OCI-LY3 (cell line): Measurements from ENCODE around the gene TMEM183A.

Source experiments
- H2AFZ ChIP-seq: fragments of 200-600, 300-600 bp; shearing (Covaris generic); 2 replicates; pipeline ENCODE4 v1.6.0; 2014; ENCODE audit warnings: antibody characterized with exemption, low read depth, low read length
- H3K27ac ChIP-seq: fragments of 200-600, 300-600 bp; sonication (generic); 2 replicates; pipeline ENCODE4 v1.5.1; 2014; ENCODE audit warnings: mild to moderate bottlenecking, low read length, moderate library complexity, mixed read lengths
- H3K27me3 ChIP-seq: fragments of 200-600, 300-600 bp; sonication (generic); 2 replicates; pipeline ENCODE4 v1.6.1; 2014; ENCODE audit warnings: low read depth, low read length, mixed read lengths
- H3K36me3 ChIP-seq: fragments of 200-600, 300-600 bp; sonication (generic); replicated peaks from 2 replicates; pipeline ENCODE3; 2014; ENCODE audit warnings: low read depth, low read length, mixed read lengths
- H3K4me1 ChIP-seq: fragments of 300-600, 200-600 bp; sonication (generic); 2 replicates; pipeline ENCODE4 v1.6.1; 2014; ENCODE audit warnings: low read length, mixed read lengths
- H3K4me2 ChIP-seq: fragments of 200-600, 300-600 bp; sonication (generic); 2 replicates; pipeline ENCODE4 v1.6.1; 2014; ENCODE audit warnings: low read length, mixed read lengths
- H3K4me3 ChIP-seq: fragments of 300-600, 200-600 bp; sonication (generic); 2 replicates; pipeline ENCODE4 v1.5.1; 2014; ENCODE audit warnings: antibody characterized with exemption, mild to moderate bottlenecking, low read length, moderate library complexity
- H3K79me2 ChIP-seq: fragments of 300-600, 200-600 bp; shearing (Covaris generic); 2 replicates; pipeline ENCODE4 v1.6.1; 2014; ENCODE audit warnings: mild to moderate bottlenecking, low read length, mixed read lengths
- H3K9ac ChIP-seq: fragments of 300-600, 200-600 bp; shearing (Covaris generic); 2 replicates; pipeline ENCODE4 v1.6.0; 2014; ENCODE audit warnings: mild to moderate bottlenecking, low read length, moderate library complexity
- H3K9me3 ChIP-seq: fragments of 200-600, 300-600 bp; shearing (Covaris generic); 2 replicates; pipeline ENCODE4 v1.6.1; 2014; ENCODE audit warnings: low read length, mixed read lengths; ENCODE audit not compliant: insufficient read depth
- H4K20me1 ChIP-seq: fragments of 200-600, 300-600 bp; sonication (generic); 2 replicates; pipeline ENCODE4 v1.6.1; 2016; ENCODE audit warnings: low read length, mixed read lengths; ENCODE audit not compliant: insufficient read depth
- CTCF ChIP-seq: fragments of 200-600, 300-600 bp; sonication (generic); IDR thresholded peaks from 2 replicates; pipeline ENCODE4 v1.5.1; 2014; ENCODE audit warnings: antibody characterized with exemption, low read length, low read depth
- EZH2phosphoT487 ChIP-seq: fragments of 200-600 bp; shearing (Covaris generic); IDR thresholded peaks from 2 replicates; pipeline ENCODE4 v1.6.1; 2018; ENCODE audit warnings: antibody characterized with exemption, mixed run types, low read depth

Gene TMEM183A

GRCh38 chr1:203036537-203036936, 29.4 kb downstream of the TMEM183A start:
- Histone ChIP-seq H3K9me3 (no peaks in the 10 kb centered on the region), H3K79me2 (no peaks in the 10 kb centered on the region), H3K4me1 (peaks cover 12% of the 10 kb centered on the region), H2AFZ (no peak overlapping the region), H3K4me3 (no peak overlapping the region), H3K27ac (no peak overlapping the region), H3K9ac (no peak overlapping the region), H3K4me2 (no peak overlapping the region), H3K27me3 (peaks cover 14% of the 10 kb centered on the region), H4K20me1 (no peaks in the 10 kb centered on the region), H3K36me3 (no peaks in the 10 kb centered on the region)
- TF ChIP-seq CTCF (no peak), EZH2phosphoT487 (no peak)

GRCh38 chr1:203037509-203038190, 30.5 kb downstream of the TMEM183A start:
- Histone ChIP-seq H3K4me2 (no peak overlapping the region), H3K9me3 (no peaks in the 10 kb centered on the region), H3K4me1 (peaks cover 12% of the 10 kb centered on the region), H3K4me3 (no peak overlapping the region), H2AFZ (no peak overlapping the region), H4K20me1 (no peaks in the 10 kb centered on the region), H3K9ac (no peak overlapping the region), H3K27ac (no peak overlapping the region), H3K36me3 (no peaks in the 10 kb centered on the region), H3K79me2 (no peaks in the 10 kb centered on the region), H3K27me3 (peaks cover 14% of the 10 kb centered on the region)
- no peak for TF ChIP-seq EZH2phosphoT487
- TF ChIP-seq CTCF = no peak

GRCh38 chr1:203038217-203038741, 31.1 kb downstream of the TMEM183A start:
- no peak overlapping the region for H3K4me2 ChIP-seq
- H2AFZ ChIP-seq = no peak overlapping the region
- H3K27ac ChIP-seq = no peak overlapping the region
- H3K4me1 ChIP-seq = peaks cover 12% of the 10 kb centered on the region
- H4K20me1 ChIP-seq = no peaks in the 10 kb centered on the region
- no peak overlapping the region for H3K4me3 ChIP-seq
- peaks cover 17% of the 10 kb centered on the region for H3K27me3 ChIP-seq
- no peak for TF ChIP-seq EZH2phosphoT487
- TF ChIP-seq CTCF = no peak
- H3K36me3 ChIP-seq = no peaks in the 10 kb centered on the region
- no peaks in the 10 kb centered on the region for H3K9me3 ChIP-seq
- no peak overlapping the region for H3K9ac ChIP-seq
- no peaks in the 10 kb centered on the region for H3K79me2 ChIP-seq

GRCh38 chr1:203038891-203039608, 31.9 kb downstream of the TMEM183A start:
- H2AFZ ChIP-seq = no peak overlapping the region
- TF ChIP-seq EZH2phosphoT487 = no peak
- TF ChIP-seq CTCF = peak; percentile 99
- H3K9me3 ChIP-seq = no peaks in the 10 kb centered on the region
- no peak overlapping the region for H3K4me2 ChIP-seq
- H3K27me3 ChIP-seq = peaks cover 17% of the 10 kb centered on the region
- H3K79me2 ChIP-seq = no peaks in the 10 kb centered on the region
- H3K27ac ChIP-seq = no peak overlapping the region
- H3K4me3 ChIP-seq = no peak overlapping the region
- H4K20me1 ChIP-seq = no peaks in the 10 kb centered on the region
- H3K4me1 ChIP-seq = peaks cover 12% of the 10 kb centered on the region
- no peaks in the 10 kb centered on the region for H3K36me3 ChIP-seq
- no peak overlapping the region for H3K9ac ChIP-seq
